Neural cell (in vitro differentiated cells): Measurements from ENCODE around the gene HOXA5. TPM values are rescaled to one million over a fixed set of nuclear protein-coding genes. Genes with fewer than 3 reads are reported as not detected.

Source experiments
- H2AFZ ChIP-seq: fragments of 200-600, 300-800 bp; sonication (generic), shearing (Covaris generic); 2 replicates; pipeline ENCODE4 v1.6.0; 2014; ENCODE audit warnings: low read depth, mild to moderate bottlenecking, antibody characterized with exemption, low read length, moderate library complexity
- H3F3A ChIP-seq: fragments of 200-600 bp; shearing (Covaris generic); 2 replicates; pipeline ENCODE4 v1.6.1; 2016; ENCODE audit warnings: mild to moderate bottlenecking, moderate library complexity, mixed read lengths, antibody characterized with exemption, low read length; ENCODE audit not compliant: insufficient read depth, poor library complexity, severe bottlenecking
- H3K27ac ChIP-seq: fragments of 200-600, 300-800 bp; sonication (generic), shearing (Covaris generic); 2 replicates; pipeline ENCODE4 v1.5.1; 2014; ENCODE audit warnings: mild to moderate bottlenecking, low read length, moderate library complexity
- H3K27me3 ChIP-seq: fragments of 300-800, 200-600 bp; sonication (generic), shearing (Covaris generic); 2 replicates; pipeline ENCODE4 v1.6.0; 2014; ENCODE audit warnings: mild to moderate bottlenecking, low read depth, low read length, moderate library complexity; ENCODE audit not compliant: insufficient read depth
- H3K36me3 ChIP-seq: fragments of 300-800, 200-600 bp; sonication (generic), shearing (Covaris generic); 2 replicates; pipeline ENCODE4 v1.5.1; 2014; ENCODE audit warnings: mild to moderate bottlenecking, antibody characterized with exemption, low read length, moderate library complexity; ENCODE audit not compliant: insufficient read depth
- H3K4me2 ChIP-seq: fragments of 300-800, 200-600 bp; sonication (generic), shearing (Covaris generic); 2 replicates; pipeline ENCODE4 v1.6.0; 2014; ENCODE audit warnings: mild to moderate bottlenecking, low read length
- H3K4me3 ChIP-seq: fragments of 300-800, 200-600 bp; sonication (generic), shearing (Covaris generic); 2 replicates; pipeline ENCODE4 v1.5.1; 2014; ENCODE audit warnings: mild to moderate bottlenecking, low read length, moderate library complexity
- H3K79me2 ChIP-seq: fragments of 200-600 bp; shearing (Covaris generic); replicated peaks from 2 replicates; pipeline ENCODE4 v1.6.0; 2014; ENCODE audit warnings: mild to moderate bottlenecking, low read length, moderate library complexity; ENCODE audit not compliant: insufficient read depth
- H3K9ac ChIP-seq: fragments of 300-800, 200-600 bp; sonication (generic), shearing (Covaris generic); 2 replicates; pipeline ENCODE4 v1.6.1; 2016; ENCODE audit warnings: mild to moderate bottlenecking, low read length, mixed read lengths
- H3K9me2 ChIP-seq: fragments of 200-600 bp; shearing (Covaris generic); 2 replicates; pipeline ENCODE4 v1.6.1; 2016; ENCODE audit warnings: mild to moderate bottlenecking, low read length, mixed read lengths; ENCODE audit not compliant: insufficient read depth
- H3K9me3 ChIP-seq: fragments of 200-600, 300-800 bp; sonication (generic), shearing (Covaris generic); 2 replicates; pipeline ENCODE4 v1.6.1; 2016; ENCODE audit warnings: mild to moderate bottlenecking, mixed run types, low read length, moderate library complexity, mixed read lengths
- H4K20me1 ChIP-seq: fragments of 200-600 bp; shearing (Covaris generic); 2 replicates; pipeline ENCODE4 v1.6.1; 2016; ENCODE audit warnings: mild to moderate bottlenecking, mixed run types; ENCODE audit not compliant: insufficient read depth
- EP300 ChIP-seq: fragments of 450-650 bp; conservative IDR thresholded peaks from 2 replicates; pipeline ENCODE4 v1.6.1; 2014; ENCODE audit warnings: antibody characterized with exemption, mild to moderate bottlenecking, moderate library complexity; ENCODE audit not compliant: poor library complexity, severe bottlenecking
- EZH2 ChIP-seq: fragments of 200-600, 300-800 bp; shearing (Covaris generic), sonication (generic); IDR thresholded peaks from 2 replicates; pipeline ENCODE4 v1.6.1; 2014; ENCODE audit warnings: antibody characterized with exemption, low read length, borderline replicate concordance, mild to moderate bottlenecking; ENCODE audit not compliant: insufficient read depth, poor library complexity, severe bottlenecking
- MXI1 ChIP-seq: fragments of 450-650 bp; conservative IDR thresholded peaks from 2 replicates; pipeline ENCODE4 v1.6.1; 2014; ENCODE audit warnings: antibody characterized with exemption, mild to moderate bottlenecking; ENCODE audit not compliant: poor library complexity, severe bottlenecking
- POLR2AphosphoS5 ChIP-seq: IDR thresholded peaks from 2 replicates; pipeline ENCODE4 v1.6.1; 2012
- RAD21 ChIP-seq: fragments of 450-650 bp; conservative IDR thresholded peaks from 2 replicates; pipeline ENCODE4 v1.6.1; 2014; ENCODE audit warnings: antibody characterized with exemption, mild to moderate bottlenecking, moderate library complexity
- SMC3 ChIP-seq: fragments of 450-650 bp; conservative IDR thresholded peaks from 2 replicates; pipeline ENCODE4 v1.6.1; 2014; ENCODE audit warnings: antibody characterized with exemption, mild to moderate bottlenecking, moderate library complexity; ENCODE audit not compliant: poor library complexity
- TAF1 ChIP-seq: IDR thresholded peaks from 2 replicates; pipeline ENCODE4 v1.6.1; 2012; ENCODE audit warnings: low read depth
- polyA plus RNA-seq: library from polyadenylated mRNA; depleted of rRNA; stranded (reverse); fragments of >200 nt; gene quantifications from 2 replicates; pipeline ENCODE4 v1.2.3, GENCODE V29; 2014
- TF ChIP-seq, protein P1 (sequence below): IDR thresholded peaks from 2 replicates; pipeline ENCODE4 v1.6.1; 2012; ENCODE audit warnings: borderline replicate concordance
- TF ChIP-seq, protein P2 (sequence below): fragments of 450-650 bp; IDR thresholded peaks from 2 replicates; pipeline ENCODE4 v1.5.1; 2014; ENCODE audit warnings: antibody characterized with exemption, mild to moderate bottlenecking, moderate library complexity; ENCODE audit not compliant: poor library complexity, severe bottlenecking

The HOXA5 gene
- polyA plus RNA-seq, 1 donor from 2014 or later, result not detected

DNA sequence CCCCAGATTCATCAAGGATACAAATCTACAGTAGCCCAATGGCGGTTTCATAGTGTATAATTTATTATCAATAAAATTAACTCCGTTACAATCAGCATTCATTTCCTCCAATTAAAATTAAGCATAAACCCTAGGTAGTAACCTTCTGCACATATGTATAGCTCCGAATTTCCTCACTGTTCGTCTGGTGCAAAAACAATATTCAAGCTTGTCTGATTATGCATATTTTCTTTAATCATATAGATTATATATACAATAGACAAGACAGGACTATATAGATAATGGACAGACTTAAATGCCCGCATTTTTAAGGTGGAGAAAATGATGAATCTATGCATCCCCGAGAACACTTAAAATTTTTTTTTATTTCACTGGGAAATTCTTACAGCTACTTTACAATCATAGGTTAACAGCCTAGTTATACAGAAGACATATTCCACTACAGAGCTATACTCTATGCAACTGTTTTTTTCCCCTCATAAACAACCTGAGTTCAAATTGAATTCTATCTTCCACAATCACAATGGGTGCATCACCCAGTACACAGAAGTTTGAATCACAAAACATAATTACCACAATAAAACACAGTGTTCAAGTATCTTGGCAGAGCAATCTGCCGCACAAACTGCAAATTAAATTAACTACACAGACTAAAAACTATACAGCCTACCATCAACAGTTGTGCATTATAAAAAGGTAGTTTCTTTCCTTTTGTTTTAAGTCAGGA is 19.2 kb upstream of the HOXA5 start:
- Histone ChIP-seq H3K27me3 (peaks cover 99% of the 10 kb centered on the region), H3F3A (no peaks in the 10 kb centered on the region), H3K9me2 (no peaks in the 10 kb centered on the region), H3K79me2 (no peaks in the 10 kb centered on the region), H3K9ac (no peak overlapping the region), H3K4me3 (no peak overlapping the region), H4K20me1 (no peaks in the 10 kb centered on the region), H3K27ac (no peak overlapping the region), H2AFZ (no peak overlapping the region), H3K4me2 (no peak overlapping the region), H3K36me3 (no peaks in the 10 kb centered on the region), H3K9me3 (peaks cover 30% of the 10 kb centered on the region)
- TF ChIP-seq, protein P1, sequence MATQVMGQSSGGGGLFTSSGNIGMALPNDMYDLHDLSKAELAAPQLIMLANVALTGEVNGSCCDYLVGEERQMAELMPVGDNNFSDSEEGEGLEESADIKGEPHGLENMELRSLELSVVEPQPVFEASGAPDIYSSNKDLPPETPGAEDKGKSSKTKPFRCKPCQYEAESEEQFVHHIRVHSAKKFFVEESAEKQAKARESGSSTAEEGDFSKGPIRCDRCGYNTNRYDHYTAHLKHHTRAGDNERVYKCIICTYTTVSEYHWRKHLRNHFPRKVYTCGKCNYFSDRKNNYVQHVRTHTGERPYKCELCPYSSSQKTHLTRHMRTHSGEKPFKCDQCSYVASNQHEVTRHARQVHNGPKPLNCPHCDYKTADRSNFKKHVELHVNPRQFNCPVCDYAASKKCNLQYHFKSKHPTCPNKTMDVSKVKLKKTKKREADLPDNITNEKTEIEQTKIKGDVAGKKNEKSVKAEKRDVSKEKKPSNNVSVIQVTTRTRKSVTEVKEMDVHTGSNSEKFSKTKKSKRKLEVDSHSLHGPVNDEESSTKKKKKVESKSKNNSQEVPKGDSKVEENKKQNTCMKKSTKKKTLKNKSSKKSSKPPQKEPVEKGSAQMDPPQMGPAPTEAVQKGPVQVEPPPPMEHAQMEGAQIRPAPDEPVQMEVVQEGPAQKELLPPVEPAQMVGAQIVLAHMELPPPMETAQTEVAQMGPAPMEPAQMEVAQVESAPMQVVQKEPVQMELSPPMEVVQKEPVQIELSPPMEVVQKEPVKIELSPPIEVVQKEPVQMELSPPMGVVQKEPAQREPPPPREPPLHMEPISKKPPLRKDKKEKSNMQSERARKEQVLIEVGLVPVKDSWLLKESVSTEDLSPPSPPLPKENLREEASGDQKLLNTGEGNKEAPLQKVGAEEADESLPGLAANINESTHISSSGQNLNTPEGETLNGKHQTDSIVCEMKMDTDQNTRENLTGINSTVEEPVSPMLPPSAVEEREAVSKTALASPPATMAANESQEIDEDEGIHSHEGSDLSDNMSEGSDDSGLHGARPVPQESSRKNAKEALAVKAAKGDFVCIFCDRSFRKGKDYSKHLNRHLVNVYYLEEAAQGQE, result no peak
- TF ChIP-seq POLR2AphosphoS5 (no peak), MXI1 (no peak), TAF1 (no peak), EP300 (no peak), SMC3 (no peak), EZH2 (no peak), RAD21 (no peak)
- TF ChIP-seq, protein P2, sequence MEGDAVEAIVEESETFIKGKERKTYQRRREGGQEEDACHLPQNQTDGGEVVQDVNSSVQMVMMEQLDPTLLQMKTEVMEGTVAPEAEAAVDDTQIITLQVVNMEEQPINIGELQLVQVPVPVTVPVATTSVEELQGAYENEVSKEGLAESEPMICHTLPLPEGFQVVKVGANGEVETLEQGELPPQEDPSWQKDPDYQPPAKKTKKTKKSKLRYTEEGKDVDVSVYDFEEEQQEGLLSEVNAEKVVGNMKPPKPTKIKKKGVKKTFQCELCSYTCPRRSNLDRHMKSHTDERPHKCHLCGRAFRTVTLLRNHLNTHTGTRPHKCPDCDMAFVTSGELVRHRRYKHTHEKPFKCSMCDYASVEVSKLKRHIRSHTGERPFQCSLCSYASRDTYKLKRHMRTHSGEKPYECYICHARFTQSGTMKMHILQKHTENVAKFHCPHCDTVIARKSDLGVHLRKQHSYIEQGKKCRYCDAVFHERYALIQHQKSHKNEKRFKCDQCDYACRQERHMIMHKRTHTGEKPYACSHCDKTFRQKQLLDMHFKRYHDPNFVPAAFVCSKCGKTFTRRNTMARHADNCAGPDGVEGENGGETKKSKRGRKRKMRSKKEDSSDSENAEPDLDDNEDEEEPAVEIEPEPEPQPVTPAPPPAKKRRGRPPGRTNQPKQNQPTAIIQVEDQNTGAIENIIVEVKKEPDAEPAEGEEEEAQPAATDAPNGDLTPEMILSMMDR, result no peak

DNA sequence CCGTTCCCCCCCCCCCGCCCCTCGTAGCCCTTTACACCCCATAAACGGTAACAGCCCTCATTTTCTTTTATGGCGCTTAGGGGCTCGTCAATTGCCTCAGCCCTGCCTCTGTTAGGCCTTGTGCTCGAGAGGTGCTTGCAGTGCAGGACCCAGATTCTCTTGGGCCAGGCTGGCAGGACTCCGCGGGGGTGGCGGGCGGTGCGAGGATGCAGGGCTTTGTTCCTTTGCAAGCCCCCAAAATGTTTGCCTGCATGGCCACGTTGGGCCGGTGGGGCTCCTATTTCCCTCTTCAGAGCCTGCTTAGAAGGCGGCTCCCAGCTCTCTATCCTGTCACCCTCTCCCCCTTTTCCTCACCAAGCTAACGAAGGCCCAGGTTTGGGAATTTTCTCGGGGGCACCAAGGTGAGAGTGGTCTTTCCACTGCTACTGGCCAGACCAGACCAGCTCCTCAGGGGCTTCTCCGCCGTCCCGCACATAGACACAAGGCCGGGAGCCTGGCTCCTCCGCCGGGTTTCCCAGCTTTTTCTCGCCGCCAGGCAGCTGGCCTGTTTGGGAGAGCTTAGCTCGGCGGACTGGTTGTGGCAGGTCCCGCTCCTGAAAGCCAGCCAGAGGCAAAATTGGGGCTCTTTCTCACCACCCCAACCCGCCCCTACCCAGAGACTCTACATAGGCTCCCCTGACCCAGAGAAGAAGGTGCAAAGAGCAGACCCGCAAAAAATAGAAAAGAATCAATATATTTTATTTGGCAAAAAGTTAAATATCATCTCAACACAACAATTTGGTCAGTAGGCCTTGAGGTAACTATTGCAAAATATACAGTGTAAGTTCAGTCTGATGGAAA is 18.5 kb upstream of the HOXA5 start:
- TF ChIP-seq RAD21 (no peak), MXI1 (no peak)
- Histone ChIP-seq H3K9me3 (peaks cover 36% of the 10 kb centered on the region), H4K20me1 (no peaks in the 10 kb centered on the region), H2AFZ (no peak overlapping the region), H3K4me3 (no peak overlapping the region), H3K27ac (no peak overlapping the region), H3K27me3 (peaks cover 99% of the 10 kb centered on the region), H3K9me2 (no peaks in the 10 kb centered on the region), H3K36me3 (no peaks in the 10 kb centered on the region), H3K79me2 (no peaks in the 10 kb centered on the region), H3K9ac (no peak overlapping the region), H3K4me2 (no peak overlapping the region), H3F3A (no peaks in the 10 kb centered on the region)
